Lung (tissue), 16 donors: ENCODE results near the gene STK32A. TPM values are rescaled to one million over a fixed set of nuclear protein-coding genes. Genes with fewer than 3 reads are reported as not detected.

Experiments used
- ATAC-seq: fragments of 200-7000 bp; cut with Tn5 transposase; one replicate; pipeline ENCODE4 v1.9.1; 2020; ENCODE audit warnings: moderate number of reproducible peaks; ENCODE audit not compliant: insufficient read depth, low FRiP score
- DNase-seq, 3 donors: peaks; one replicate each; pipeline ENCODE4 v3.0.0-alpha.2; 2013 to 2017
- H3K27ac ChIP-seq, 2 donors: one replicate each; pipeline ENCODE4 v1.5.1; 2013; ENCODE audit warnings: mild to moderate bottlenecking in 2 of 2, moderate library complexity in 2 of 2, control low read depth in 1 of 2, inconsistent platforms in 1 of 2, low read depth in 1 of 2, low read length in 1 of 2
- H3K27me3 ChIP-seq, 3 donors: one replicate each; pipeline ENCODE4 v1.5.1; 2013; ENCODE audit warnings: low read length in 2 of 3; ENCODE audit not compliant: control insufficient read depth in 3 of 3, insufficient read depth in 3 of 3
- H3K36me3 ChIP-seq, 4 donors: one replicate each; pipeline ENCODE4 v1.5.1; 2013; ENCODE audit warnings: low read length in 4 of 4, mild to moderate bottlenecking in 1 of 4, moderate library complexity in 1 of 4; ENCODE audit not compliant: control insufficient read depth in 4 of 4, insufficient read depth in 4 of 4
- H3K4me1 ChIP-seq, 5 donors: one replicate each; pipeline ENCODE4 v1.5.1; 2013; ENCODE audit warnings: low read length in 5 of 5, mild to moderate bottlenecking in 2 of 5, moderate library complexity in 1 of 5; ENCODE audit not compliant: control insufficient read depth in 5 of 5, insufficient read depth in 5 of 5
- H3K4me3 ChIP-seq: one replicate; pipeline ENCODE4 v1.5.1; 2013; ENCODE audit warnings: mild to moderate bottlenecking, control low read depth, moderate library complexity
- H3K9ac ChIP-seq, 2 donors: one replicate each; pipeline ENCODE4 v1.5.1; 2013; ENCODE audit warnings: low read length in 2 of 2, control low read depth in 1 of 2; ENCODE audit not compliant: insufficient read depth in 1 of 2
- H3K9me3 ChIP-seq, 4 donors: one replicate each; pipeline ENCODE4 v1.5.1; 2013; ENCODE audit warnings: low read length in 3 of 4, mild to moderate bottlenecking in 1 of 4, moderate library complexity in 1 of 4; ENCODE audit not compliant: control insufficient read depth in 4 of 4, insufficient read depth in 3 of 4
- WGBS, 2 donors: extraction: QIAGEN DNeasy Blood & Tissue Kit; methylation state at CpG; one replicate each; pipeline ENCODE4 v1.1.7; 2013; 5-methylcytosine and 5-hydroxymethylcytosine counted together
- long read RNA-seq, 5 donors: transcript quantifications; one replicate each; lab custom pipeline, GENCODE V29; 2026
- polyA plus RNA-seq, 2 donors: library from polyadenylated mRNA; stranded (reverse); fragments of 200-250 nt; gene quantifications; one replicate each; pipeline ENCODE4 v1.2.1, GENCODE V29; 2013
- total RNA-seq, 2 donors: library from RNA; depleted of rRNA in 1 of 2; stranded (reverse); fragments of >200 nt in 1 of 2; gene quantifications; one replicate each; pipeline ENCODE4 v1.2.1, GENCODE V29; 2014 to 2021
- TF ChIP-seq, protein P1 (sequence below): IDR thresholded peaks from 2 replicates; pipeline ENCODE4 v1.5.1; 2012; ENCODE audit warnings: mild to moderate bottlenecking; ENCODE audit errors: control extremely low read depth, extremely low read depth
- donor health status: control.
- donor health status: control.
- donor health status: Bipolar disorder and iron deficiency.
- donor health status: healthy.
- donor health status: DM: yes; HTN: yes; CAD: no.

The STK32A gene
- total RNA-seq (1 to 10 TPM; 7.1 to 8.7 TPM), polyA plus RNA-seq (1 to 10 TPM; 1.1 to 2.2 TPM)
- long read RNA-seq, donor 1, partial matches to known transcripts, result 5 of 5 reads
- long read RNA-seq, donor 1, other reads (novel, unspliced or antisense), result 0 of 5 reads
- long read RNA-seq, donor 2, result 0 reads
- long read RNA-seq, donor 3, result 0 reads
- long read RNA-seq, donor 4, result 0 reads
- long read RNA-seq, donor 5, result 0 reads

DNA sequence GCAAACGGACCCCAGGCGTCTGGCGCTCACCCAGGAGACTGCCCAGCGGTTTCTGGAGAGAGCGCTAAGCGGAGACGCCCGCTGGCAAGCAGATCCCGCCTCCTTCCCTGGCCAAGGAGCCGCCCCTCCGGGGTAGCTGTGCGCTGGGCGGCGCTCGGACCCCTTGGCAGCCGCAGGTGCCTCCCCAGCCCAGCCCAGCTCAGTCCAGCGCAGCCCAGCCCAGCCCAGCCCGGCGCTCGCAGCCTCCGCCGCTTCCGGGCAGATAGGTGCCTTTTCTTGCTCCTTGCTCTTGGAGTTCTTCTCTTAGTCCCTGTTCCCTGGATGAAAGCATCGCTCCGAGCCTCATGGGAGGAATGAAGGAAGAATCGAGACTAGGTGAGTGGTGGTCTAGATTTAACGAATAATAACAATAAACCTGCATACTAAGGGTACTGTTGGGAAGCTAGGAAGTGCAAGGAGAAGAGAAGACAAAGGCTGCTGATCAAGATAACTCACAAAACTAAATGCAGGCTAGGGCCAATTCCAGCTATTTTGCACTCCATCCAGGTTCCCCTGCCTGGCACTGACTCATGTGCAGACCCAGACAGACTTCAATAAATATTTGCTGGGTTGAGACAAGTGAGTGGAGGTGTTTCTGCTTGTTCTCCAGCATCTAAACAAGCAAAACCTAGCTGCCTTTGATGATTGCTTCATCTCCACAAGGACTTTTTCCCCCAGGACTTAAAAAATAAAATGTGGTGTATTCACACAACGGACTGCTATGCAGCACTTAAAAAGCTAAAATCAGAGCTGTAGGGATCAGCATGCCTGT, at the start of gene STK32A:
Gene STK32A (plus strand): TSS at position 202 of the 811 bp plus-strand sequence. CDS start 4,609 bp downstream, outside the sequence.
- peak; percentile 93 for ATAC-seq
- Histone ChIP-seq H3K27ac (no peak within 1 kb of the TSS), H3K9ac (no peak within 1 kb of the TSS)

DNA sequence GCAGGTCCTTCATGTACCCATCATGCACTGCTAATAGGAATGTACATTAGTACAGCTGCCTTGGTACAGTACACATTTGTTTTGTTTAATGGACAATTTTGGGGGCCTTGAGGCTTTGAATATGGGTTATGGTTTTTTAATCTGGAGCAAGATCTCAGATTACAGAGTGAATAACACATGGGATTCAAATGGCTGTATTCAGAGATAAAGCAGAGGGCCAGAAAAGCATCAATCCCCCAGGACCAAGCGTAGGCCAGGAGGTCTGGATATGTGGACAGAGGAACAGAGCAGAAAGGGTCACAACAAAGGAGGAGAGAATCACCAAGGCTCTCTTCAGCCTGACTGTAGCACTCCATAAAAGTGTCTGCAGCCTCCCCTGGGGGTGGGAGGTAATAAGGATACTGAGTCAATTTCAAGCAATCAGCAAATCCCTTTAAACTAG, 47.7 kb upstream of the STK32A start:
- no peaks in the 10 kb centered on the region for H3K9me3 ChIP-seq
- H3K27me3 ChIP-seq, result no peaks in the 10 kb centered on the region
- TF ChIP-seq, protein P1, sequence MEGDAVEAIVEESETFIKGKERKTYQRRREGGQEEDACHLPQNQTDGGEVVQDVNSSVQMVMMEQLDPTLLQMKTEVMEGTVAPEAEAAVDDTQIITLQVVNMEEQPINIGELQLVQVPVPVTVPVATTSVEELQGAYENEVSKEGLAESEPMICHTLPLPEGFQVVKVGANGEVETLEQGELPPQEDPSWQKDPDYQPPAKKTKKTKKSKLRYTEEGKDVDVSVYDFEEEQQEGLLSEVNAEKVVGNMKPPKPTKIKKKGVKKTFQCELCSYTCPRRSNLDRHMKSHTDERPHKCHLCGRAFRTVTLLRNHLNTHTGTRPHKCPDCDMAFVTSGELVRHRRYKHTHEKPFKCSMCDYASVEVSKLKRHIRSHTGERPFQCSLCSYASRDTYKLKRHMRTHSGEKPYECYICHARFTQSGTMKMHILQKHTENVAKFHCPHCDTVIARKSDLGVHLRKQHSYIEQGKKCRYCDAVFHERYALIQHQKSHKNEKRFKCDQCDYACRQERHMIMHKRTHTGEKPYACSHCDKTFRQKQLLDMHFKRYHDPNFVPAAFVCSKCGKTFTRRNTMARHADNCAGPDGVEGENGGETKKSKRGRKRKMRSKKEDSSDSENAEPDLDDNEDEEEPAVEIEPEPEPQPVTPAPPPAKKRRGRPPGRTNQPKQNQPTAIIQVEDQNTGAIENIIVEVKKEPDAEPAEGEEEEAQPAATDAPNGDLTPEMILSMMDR, result no peak
- no peaks in the 10 kb centered on the region for H3K36me3 ChIP-seq
- no peak overlapping the region for H3K9ac ChIP-seq
- H3K27ac ChIP-seq, result no peak overlapping the region
- no peaks in the 10 kb centered on the region for H3K4me1 ChIP-seq
- H3K4me3 ChIP-seq, result no peak overlapping the region
- DNase-seq (no peak), ATAC-seq (no peak)
- WGBS, 2 donors, result 50 to 77% methylated on average over 1 of the region's 1 CpG

More for the DNA sequence above, at the start of gene STK32A:
- Histone ChIP-seq H3K36me3 (no peaks in the 10 kb centered on the region), H3K27me3 (peaks cover 0 to 50% (median 19%) of the 10 kb centered on the region in 3 donors), H3K4me3 (peak within 1 kb of the TSS; percentile 37), H3K9me3 (peaks cover 0 to 5% (median 0%) of the 10 kb centered on the region in 4 donors), H3K4me1 (peaks cover 0 to 3% (median 0%) of the 10 kb centered on the region in 5 donors)
- DNase-seq, result peak; percentile 36 to 71 (median 53)
- TF ChIP-seq, protein P1, result no peak
- 5% methylated on average over 27 to 28 of the region's 28 CpGs for WGBS, 2 donors

DNA sequence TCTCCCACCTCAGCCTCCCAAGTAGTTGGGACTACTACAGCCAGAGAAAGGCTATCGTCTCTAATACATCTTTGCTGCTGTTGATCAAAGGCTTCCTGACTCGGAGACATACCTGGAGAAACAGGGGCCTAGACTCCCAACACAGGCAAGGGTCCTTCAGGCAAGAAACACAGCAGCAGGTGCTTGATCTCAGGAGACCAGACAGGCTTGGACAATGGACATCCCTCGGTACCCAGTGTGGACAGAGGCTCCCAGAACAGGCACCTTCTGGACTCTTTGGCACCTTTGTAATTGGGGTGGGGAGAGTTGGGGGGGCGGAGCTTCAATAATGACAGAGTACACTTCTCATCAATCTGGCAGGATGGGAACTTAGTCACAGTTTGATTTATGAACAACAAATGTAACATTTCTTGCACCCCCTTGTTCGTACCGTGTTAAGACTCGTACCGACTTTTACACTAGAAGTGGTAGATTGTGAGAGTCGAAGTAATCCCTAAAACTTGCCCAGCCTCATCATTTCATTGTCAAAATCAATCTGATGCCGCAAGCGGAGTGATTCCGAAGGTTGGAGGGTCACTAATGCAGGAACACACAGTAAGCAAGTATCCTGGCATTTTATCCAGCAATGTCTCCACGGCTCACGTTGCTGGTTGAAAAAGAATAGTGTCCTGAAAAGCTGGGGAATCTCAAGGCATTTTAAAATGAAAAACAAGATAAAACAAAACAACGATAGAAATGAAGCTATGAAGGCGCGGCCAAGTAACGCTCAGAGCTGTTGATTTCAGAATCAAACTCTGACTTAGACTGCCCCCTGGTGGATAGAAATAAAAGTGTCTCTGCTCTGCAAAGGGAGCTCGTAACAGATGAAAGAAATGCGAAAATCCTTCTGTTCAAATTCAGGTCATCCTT, 46.4 kb upstream of the STK32A start:
- no peak overlapping the region for H3K9ac ChIP-seq
- no peaks in the 10 kb centered on the region for H3K9me3 ChIP-seq
- H3K27me3 ChIP-seq, result no peaks in the 10 kb centered on the region
- no peaks in the 10 kb centered on the region for H3K36me3 ChIP-seq
- ATAC-seq (peak; percentile 81), DNase-seq (peak; percentile 32 to 82 (median 74))
- no peak overlapping the region for H3K27ac ChIP-seq
- no peaks in the 10 kb centered on the region for H3K4me1 ChIP-seq
- H3K4me3 ChIP-seq, result no peak overlapping the region
- TF ChIP-seq, protein P1, result peak; percentile 58
- 49 to 53% methylated on average over 20 of the region's 20 CpGs for WGBS, 2 donors
